ENCODE data around the gene KLF9.
"Not testable (repeated sequence)": the region's sequence is repeated elsewhere in the genome, so short reads cannot be mapped to it uniquely, and the experiment has no call there.

The KLF9 gene

DNA sequence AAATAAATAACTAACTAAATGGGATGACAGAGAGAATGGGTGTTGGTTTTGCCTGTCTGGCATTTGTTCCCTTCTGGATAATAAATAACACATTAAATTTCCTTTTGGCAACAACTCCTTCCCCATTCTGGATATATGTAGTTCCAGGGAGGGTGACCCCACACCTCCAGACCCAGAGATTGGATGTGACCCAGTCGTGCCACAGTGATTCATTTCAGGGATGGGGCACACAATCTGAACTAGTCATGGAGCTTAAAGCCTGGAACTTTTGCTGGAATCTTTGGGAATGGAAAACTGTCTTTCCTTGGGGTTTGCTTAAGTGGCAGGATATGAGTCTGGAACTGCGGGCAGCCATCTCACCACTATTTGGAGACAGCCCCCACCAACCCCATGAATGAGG is 11.3 kb downstream of the KLF9 start:
- no peak for DNase-seq

- DNase-seq: no peak
Measured at GRCh38 chr9:70402213-70402612, 12.2 kb downstream of the KLF9 start.

GRCh38 chr9:70401241-70401640 is 13.2 kb downstream of the KLF9 start:
- DNase-seq: not testable (repeated sequence)

DNA sequence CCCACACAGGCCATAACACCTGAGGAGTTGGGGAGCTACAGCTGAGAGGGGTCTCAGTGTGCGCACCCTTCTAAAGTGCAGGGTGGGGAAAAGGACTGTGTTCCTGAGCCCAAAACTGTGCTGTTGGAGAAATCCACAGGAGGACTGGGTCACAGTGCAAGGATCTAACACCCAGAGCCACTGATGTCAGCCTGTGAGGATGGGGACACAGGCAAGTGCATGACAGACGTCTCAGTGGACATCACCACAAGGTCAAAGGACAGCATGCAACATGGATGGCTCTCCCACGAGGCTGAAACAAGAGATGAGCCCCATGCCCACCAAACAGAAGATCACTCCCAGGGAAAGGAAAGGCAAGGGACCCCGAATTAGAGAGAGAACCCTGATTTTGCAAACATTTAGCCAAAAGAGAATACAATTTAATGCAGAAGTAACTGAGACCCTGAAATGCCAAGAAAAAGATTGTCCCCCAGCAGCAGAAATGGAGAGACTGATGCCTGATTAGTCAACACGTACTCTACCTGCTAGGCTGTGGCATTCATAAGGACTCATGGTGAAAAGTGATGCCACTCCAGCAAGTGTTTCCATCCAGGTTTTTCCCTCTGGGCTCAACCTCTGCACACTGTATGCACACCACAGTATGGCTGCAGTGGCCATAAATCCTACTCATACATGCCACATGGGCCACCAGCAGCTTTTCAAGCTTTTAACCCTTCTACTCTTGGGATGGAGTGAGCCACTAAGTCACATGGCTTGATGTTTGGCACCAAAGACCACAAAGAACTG is 14.2 kb downstream of the KLF9 start:
- DNase-seq: no peak

DNA sequence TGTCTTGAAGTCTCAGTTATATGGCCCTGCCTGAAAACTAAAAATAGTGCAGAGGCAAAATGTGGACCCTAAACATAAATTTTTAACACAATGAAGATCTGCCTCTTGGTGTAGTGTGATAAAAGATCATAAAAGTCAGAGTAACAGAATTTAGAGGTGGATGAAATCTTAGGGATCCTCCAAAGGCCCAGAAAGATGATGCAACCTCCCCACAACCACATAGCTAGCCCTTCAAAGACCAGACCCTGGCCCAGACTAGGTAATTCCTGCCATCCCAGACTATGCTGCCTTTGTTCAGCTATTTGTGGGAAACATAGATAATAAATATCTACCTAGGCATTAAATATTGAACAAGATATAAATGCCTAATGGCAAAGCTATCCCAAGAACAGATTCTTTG is 15.3 kb downstream of the KLF9 start:
- no peak for DNase-seq

DNA sequence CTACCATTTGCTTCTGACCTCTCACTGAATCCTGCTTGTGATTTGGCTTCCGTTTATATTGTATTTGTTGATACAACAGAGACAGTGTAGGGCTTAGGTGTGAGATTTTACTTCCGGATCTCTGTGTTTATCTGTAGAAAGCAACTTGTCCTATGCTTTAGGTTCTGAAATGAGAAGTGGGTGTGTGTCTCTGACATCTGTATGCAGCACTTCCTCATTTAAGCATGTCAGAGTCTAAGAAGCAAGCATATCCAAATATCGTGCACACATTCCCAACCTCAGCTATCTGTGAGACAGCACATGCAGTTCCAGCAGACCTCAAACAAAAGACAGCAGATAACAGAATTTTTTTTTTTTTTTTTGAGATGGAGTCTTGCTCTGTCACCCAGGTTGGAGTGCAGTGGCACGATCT is 16.3 kb downstream of the KLF9 start:
- no peak for DNase-seq

DNA sequence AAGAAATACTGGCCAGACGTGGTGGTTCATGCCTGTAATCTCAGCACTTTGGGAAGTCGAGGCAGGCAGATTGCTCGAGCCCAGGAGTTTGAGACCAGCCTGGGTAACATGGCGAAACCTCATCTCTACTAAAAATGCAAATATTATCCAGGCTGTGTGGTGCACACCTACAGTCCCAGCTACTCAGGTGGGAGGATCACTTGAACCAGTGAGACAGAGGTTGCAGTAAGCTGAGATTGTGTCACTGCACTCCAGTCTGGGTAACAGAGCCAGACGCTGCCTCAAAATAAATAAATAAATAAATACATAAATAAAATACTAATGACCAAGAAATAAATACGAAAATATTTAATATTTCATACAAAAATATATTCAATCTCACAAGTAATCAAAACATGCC is 18.8 kb downstream of the KLF9 start:
- no peak for DNase-seq

DNA sequence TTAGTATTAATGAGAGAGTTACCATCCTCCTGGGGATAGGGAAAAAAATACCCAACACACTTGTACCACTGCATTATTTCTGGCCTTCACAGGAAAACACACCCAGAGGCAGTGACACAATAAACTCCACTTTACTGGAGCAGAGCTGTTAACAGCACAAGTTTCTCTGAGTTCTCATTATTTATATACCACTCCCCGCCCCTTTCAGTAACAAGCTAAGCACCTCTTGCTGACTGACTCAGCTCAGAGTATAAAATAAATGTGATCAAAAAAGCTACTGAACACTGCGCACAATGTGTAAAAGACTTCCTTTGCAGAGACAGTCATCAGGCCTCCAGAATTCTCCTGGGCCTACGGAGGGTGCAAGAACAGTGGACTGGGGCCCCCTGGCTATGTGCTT is 21.6 kb downstream of the KLF9 start:
- no peak for DNase-seq

- no peak for DNase-seq
Measured at GRCh38 chr9:70392189-70392588, 22.3 kb downstream of the KLF9 start.

DNA sequence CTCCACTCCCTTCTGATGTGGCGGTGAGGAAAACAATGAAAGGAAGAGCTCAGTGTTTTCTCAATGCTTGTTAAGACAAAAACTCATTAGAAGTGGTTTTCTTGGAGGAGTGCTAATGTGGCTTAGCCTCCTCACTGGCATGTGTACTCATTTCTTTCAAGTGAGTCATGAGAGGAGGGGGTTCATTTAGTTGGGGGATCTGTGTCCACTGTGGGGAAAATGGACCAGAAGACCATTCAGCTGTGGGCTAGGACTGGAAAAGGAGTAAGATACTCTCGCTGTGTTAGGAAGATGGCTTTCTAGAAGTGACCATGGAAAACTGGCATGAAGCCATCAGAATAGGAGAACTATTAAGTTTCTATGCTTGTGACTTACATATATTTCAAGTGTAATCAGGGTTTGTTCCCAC is 23.5 kb downstream of the KLF9 start:
- DNase-seq: no peak

GRCh38 chr9:70389621-70390266 is 24.7 kb downstream of the KLF9 start:
- no peak for DNase-seq

DNA sequence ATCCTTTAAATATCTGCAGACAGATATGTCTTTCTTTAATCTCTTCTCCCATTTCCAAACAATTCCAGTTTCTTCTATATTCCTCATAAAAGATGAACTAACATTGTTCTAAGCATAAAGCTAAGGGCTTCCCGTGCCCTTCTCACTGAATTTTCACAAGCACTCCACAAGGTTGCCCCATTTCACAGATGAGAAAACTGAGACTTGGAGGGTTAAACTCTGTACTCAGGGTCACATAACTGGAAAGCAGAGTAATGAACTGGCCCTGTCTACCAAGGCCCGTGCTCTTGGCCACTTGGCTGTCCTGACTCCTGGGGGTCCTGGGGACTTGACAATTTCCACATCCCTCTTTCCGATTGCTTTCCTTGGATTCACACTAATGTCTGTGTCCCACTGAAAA is 25.3 kb downstream of the KLF9 start:
- DNase-seq: no peak

- DNase-seq: no peak
Measured at GRCh38 chr9:70387663-70388062, 26.8 kb downstream of the KLF9 start.

- DNase-seq: no peak
Measured at GRCh38 chr9:70385426-70385825, 29.0 kb downstream of the KLF9 start.

DNA sequence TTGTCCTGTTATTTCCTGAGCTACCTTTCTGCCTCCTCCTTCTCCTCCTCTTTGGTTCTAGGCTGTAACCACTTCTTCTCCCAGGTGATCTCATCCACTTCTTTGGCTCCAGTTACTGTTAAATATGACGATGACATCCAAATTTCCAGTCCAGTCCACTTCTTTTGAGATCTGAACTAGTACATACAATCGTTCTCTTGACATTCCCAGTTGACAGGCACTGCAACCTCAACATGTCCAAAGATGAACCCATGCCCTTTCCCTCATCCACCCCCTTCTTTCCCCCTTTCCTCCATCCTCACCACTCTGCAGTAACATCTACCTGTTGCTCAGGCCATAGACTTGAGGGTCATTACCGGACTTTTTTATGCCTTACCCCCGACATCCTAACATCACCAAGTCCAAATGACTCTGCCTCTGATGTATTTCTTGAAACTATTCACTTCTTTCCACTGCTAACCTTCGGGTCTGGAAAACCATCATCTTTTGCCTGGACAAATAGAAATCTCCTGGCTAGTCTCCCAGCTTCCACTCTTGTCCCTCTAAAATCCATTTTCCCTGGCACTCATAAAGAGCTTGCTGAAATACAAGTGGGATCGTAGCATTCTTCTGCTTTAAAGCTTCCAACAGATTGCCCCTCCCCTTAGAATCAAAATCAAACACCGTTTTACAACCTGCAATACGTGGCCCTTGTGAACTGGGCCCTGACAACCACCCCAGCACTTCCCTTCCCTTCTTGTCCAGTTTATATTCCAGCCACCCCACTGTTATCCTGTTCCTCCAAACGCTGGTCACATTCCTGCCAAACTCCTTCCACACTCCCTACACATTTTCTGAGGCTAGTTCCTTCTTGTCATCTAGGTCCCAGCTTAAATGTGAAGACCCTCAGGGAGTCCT is 31.5 kb downstream of the KLF9 start:
- no peak for DNase-seq

DNA sequence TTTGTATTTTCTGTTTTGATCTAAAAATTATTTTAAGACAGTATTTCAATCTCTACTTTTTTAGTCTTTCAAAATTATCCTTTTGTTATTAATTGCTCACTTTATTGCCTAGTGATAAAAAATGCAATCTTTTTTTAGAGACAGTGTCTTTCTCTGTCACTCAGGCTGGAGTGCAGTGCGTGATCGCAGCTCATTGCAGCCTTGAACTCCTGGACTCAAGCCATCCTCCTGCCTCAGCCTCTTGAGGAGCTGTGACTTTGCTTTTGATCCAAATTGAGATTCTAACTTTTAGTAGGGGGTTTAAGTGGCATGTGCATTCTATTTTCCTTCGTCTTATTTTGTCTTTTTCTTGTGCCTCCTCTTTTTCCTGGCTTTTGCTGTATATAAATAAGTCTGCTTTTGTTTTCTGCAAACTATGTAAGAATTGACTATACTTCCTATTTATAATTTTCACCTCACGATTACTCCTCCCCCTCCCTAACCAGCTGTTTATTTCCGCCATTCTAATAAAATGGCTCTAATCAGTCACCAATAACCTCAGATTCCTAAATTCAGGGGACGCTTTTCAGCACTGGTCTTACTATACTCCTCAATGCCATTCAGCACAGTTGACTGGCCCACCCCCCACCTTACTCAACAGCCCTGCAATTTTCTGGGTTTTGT is 32.3 kb downstream of the KLF9 start:
- DNase-seq: no peak

- no peak for DNase-seq
Measured at GRCh38 chr9:70374962-70375618, 39.4 kb downstream of the KLF9 start.

DNA sequence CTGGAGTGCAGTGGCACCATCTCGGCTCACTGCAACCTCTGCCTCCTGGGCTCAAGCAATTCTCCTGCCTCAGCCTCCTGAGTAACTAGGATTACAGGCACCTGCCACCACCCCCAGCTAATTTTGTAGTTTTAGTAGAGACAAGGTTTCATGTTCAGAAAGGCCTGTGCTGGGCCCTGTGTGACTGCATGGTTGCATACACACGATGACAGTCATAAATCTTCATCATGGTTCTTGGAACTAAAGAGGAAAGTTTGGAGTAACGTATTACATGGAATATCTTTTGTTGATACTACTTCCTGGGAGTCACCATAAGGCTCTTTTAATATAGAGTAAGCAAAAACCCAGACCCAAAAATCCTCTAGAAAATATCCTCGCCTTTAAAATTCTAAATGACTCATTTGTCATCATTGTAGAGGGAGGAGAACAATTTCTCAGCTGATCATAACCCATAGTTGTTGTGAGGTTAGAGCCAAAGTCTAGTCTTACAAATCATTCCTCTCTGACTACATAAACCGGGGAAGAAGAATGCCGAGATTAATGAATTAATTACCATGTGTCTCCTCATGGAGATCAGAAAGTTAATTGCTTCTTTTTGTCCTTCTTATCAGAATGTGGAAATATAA is 47.0 kb downstream of the KLF9 start:
- no peak for DNase-seq

DNA sequence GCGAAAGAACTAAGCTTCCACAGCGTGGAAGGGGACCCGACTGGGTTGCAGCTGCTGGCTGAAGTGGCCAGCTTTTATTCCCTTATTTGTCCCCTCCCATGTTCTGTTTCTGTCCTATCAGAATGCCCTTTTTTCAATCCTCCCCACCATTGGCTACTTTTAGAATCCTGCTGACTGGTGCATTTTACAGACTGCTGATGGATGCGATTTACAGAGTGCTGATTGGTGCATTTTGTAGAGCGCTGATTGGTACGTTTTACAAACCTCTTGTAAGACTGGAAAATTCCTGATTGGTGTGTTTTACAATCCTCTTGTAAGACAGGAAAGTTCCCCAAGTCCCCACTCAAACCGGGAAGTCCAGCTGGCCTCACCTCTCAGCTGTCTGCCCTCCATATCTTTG is 50.7 kb downstream of the KLF9 start:
- no peak for DNase-seq

DNA sequence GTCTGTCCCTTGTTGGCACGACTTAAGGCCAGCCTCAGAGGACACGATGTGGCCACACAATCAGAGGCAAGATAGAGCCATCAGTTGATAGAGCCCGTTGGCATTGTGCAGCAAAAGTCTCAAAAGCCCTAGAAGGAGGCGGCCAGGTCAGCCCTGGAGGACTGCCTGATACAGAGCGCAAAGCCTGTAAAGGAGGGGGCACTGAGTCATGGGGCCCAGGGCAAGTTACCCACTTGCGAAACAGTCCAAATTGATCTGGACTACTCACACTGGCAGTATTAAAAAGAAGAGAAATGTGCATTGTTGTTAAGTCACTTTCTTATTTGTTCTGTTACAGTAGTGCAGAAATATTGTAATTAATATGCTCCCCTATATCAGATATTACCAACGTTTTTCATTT is 51.5 kb downstream of the KLF9 start:
- DNase-seq: no peak

DNA sequence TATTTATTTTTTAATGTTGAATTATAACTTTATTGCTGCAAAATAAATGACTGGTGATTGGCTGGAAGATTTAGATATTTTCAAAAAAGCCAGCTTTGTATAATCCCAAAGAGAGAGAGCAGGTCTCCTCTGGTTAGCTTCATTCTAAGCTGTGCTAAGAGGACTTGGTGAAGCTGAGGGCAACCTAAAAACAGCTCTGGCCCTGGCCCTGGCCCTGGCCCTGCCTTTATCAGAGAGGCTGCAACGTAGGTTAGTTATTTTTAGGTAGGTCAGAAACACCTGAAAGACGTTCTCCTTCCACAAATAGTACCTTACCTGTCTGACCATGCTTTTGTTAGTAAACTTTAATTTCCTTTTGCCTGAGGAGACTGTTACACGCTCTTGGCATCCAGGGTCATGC is 58.7 kb downstream of the KLF9 start:
- no peak for DNase-seq

DNA sequence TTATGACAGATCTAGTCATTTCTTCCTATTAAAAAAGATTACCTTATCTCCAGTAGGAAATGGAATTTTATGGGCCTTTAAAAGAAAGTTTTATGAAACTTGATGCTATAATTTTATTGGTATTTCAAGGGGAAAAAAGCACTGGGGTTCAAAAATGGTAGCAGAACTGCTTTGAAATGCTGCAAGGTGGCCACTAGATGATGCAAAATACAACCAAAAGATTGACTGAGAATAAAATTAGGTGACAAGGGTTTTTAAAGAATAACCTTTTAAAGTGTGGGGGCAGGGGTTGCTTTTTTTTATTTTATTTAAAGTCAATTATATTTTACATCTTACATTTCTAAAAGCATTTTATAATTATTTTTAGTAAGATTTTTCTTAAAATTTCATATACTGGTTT is 61.7 kb downstream of the KLF9 start:
- no peak for DNase-seq
